ENCODE results near the gene BRD7.
"Not testable (repeated sequence)": the region's sequence is repeated elsewhere in the genome, so short reads cannot be mapped to it uniquely, and the experiment has no call there.

The BRD7 gene

GRCh38 chr16:50359626-50360025 is 9.2 kb downstream of the BRD7 start:
- no peaks in the 10 kb centered on the region for H3K27me3 Mint-ChIP-seq
- H3K36me3 Mint-ChIP-seq, result peaks cover 54% of the 10 kb centered on the region
- CTCF ChIA-PET, result interaction anchor here (0.9 to 4.3 kb wide), 10 partner anchors 9 to 447 kb away, joined by 3 to 20 read pairs (median 6); partner anchors contain the start of genes BRD7 and CNEP1R1
- H3K4me1 Mint-ChIP-seq, result peaks cover 25% of the 10 kb centered on the region
- no peak for DNase-seq
- H3K9me3 Mint-ChIP-seq, result no peaks in the 10 kb centered on the region
- H3K4me3 Mint-ChIP-seq, result no peak overlapping the region
- peak overlapping the region; percentile 22 for H3K27ac Mint-ChIP-seq

GRCh38 chr16:50354629-50355456 is 13.9 kb downstream of the BRD7 start:
- no peak for DNase-seq
- no peak overlapping the region for H3K4me3 Mint-ChIP-seq
- CTCF ChIA-PET, result interaction anchor here (0.8 to 7.5 kb wide), 26 partner anchors 9 to 452 kb away, joined by 3 to 156 read pairs (median 6); partner anchors contain the start of genes BRD7 and CNEP1R1
- H3K36me3 Mint-ChIP-seq, result peaks cover 48% of the 10 kb centered on the region
- H3K9me3 Mint-ChIP-seq, result no peaks in the 10 kb centered on the region
- no peaks in the 10 kb centered on the region for H3K27me3 Mint-ChIP-seq
- peaks cover 22% of the 10 kb centered on the region for H3K4me1 Mint-ChIP-seq
- peak overlapping the region; percentile 60 for H3K27ac Mint-ChIP-seq

GRCh38 chr16:50354082-50354481 is 14.7 kb downstream of the BRD7 start:
- H3K36me3 Mint-ChIP-seq, result peaks cover 51% of the 10 kb centered on the region
- CTCF ChIA-PET, result interaction anchor here (0.8 to 7.5 kb wide), 25 partner anchors 9 to 452 kb away, joined by 3 to 156 read pairs (median 6); partner anchors contain the start of genes BRD7 and CNEP1R1

GRCh38 chr16:50351952-50352351 is 16.8 kb downstream of the BRD7 start:
- Mint-ChIP-seq H3K4me3 (no peak overlapping the region), H3K27me3 (no peaks in the 10 kb centered on the region), H3K36me3 (peaks cover 59% of the 10 kb centered on the region), H3K4me1 (peaks cover 19% of the 10 kb centered on the region), H3K9me3 (peaks cover 8% of the 10 kb centered on the region), H3K27ac (no peak overlapping the region)
- DNase-seq, result no peak
- CTCF ChIA-PET, result interaction anchor here (0.5 to 7.5 kb wide), 4 partner anchors 11 to 328 kb away, joined by 3 to 156 read pairs (median 3); no protein-coding TSS in a partner anchor

More at GRCh38 chr16:50354082-50354481, 14.7 kb downstream of the BRD7 start:
- Mint-ChIP-seq H3K4me3 (no peak overlapping the region), H3K27ac (no peak overlapping the region), H3K4me1 (peaks cover 18% of the 10 kb centered on the region), H3K9me3 (peaks cover 3% of the 10 kb centered on the region), H3K27me3 (no peaks in the 10 kb centered on the region)
- DNase-seq, result no peak

GRCh38 chr16:50351116-50351515 is 17.7 kb downstream of the BRD7 start:
- no peak for DNase-seq
- Mint-ChIP-seq H3K27me3 (no peaks in the 10 kb centered on the region), H3K27ac (no peak overlapping the region), H3K4me3 (no peak overlapping the region), H3K4me1 (peaks cover 24% of the 10 kb centered on the region), H3K36me3 (peaks cover 64% of the 10 kb centered on the region), H3K9me3 (peaks cover 8% of the 10 kb centered on the region)
- CTCF ChIA-PET, result interaction anchor here (0.5 to 7.5 kb wide), 3 partner anchors 8 to 327 kb away, joined by 3 to 156 read pairs (median 3); no protein-coding TSS in a partner anchor

GRCh38 chr16:50345210-50345609 is 23.6 kb downstream of the BRD7 start:
- CTCF ChIA-PET, result interaction anchor here (1.9 kb wide), 1 partner anchor 9 kb away, joined by 8 read pairs; no protein-coding TSS in a partner anchor
- Mint-ChIP-seq H3K36me3 (peaks cover 78% of the 10 kb centered on the region), H3K4me1 (peaks cover 34% of the 10 kb centered on the region)
- H3K9me3 Mint-ChIP-seq, H3K27ac Mint-ChIP-seq, H3K4me3 Mint-ChIP-seq, DNase-seq, H3K27me3 Mint-ChIP-seq: not testable (repeated sequence)

GRCh38 chr16:50343566-50343965 is 25.2 kb downstream of the BRD7 start:
- Mint-ChIP-seq H3K36me3 (peaks cover 69% of the 10 kb centered on the region), H3K4me1 (peaks cover 45% of the 10 kb centered on the region)
- H3K27me3 Mint-ChIP-seq, H3K27ac Mint-ChIP-seq, H3K9me3 Mint-ChIP-seq, H3K4me3 Mint-ChIP-seq, DNase-seq: not testable (repeated sequence)
- CTCF ChIA-PET, result interaction anchor here (0.9 kb wide), 1 partner anchor 16 kb away, joined by 3 read pairs; no protein-coding TSS in a partner anchor

- Mint-ChIP-seq H3K4me3 (no peak overlapping the region), H3K4me1 (peaks cover 59% of the 10 kb centered on the region), H3K9me3 (no peaks in the 10 kb centered on the region), H3K36me3 (peaks cover 52% of the 10 kb centered on the region), H3K27ac (peak overlapping the region; percentile 62), H3K27me3 (no peaks in the 10 kb centered on the region)
- CTCF ChIA-PET, result interaction anchor here (1.7 to 4.4 kb wide), 3 partner anchors 11 to 15 kb away, joined by 4 to 30 read pairs (median 15); no protein-coding TSS in a partner anchor
- no peak for DNase-seq
Observed at GRCh38 chr16:50340578-50340977, 28.2 kb downstream of the BRD7 start.

GRCh38 chr16:50338371-50339231 is 30.2 kb downstream of the BRD7 start:
- Mint-ChIP-seq H3K27ac (peak overlapping the region; percentile 98), H3K4me3 (peak overlapping the region; percentile 60), H3K9me3 (no peaks in the 10 kb centered on the region), H3K36me3 (peaks cover 44% of the 10 kb centered on the region), H3K27me3 (no peaks in the 10 kb centered on the region), H3K4me1 (peaks cover 72% of the 10 kb centered on the region)
- CTCF ChIA-PET, result interaction anchor here (1.0 to 4.4 kb wide), 6 partner anchors 12 to 468 kb away, joined by 3 to 30 read pairs (median 6); partner anchors contain the start of gene CNEP1R1
- DNase-seq, result peak; percentile 43

GRCh38 chr16:50336884-50337283 is 31.9 kb downstream of the BRD7 start:
- peaks cover 3% of the 10 kb centered on the region for H3K9me3 Mint-ChIP-seq
- peak overlapping the region; percentile 98 for H3K27ac Mint-ChIP-seq
- DNase-seq, result no peak
- no peak overlapping the region for H3K4me3 Mint-ChIP-seq
- peaks cover 77% of the 10 kb centered on the region for H3K4me1 Mint-ChIP-seq
- CTCF ChIA-PET, result interaction anchor here (2.1 to 4.4 kb wide), 3 partner anchors 10 to 470 kb away, joined by 6 to 30 read pairs (median 28); no protein-coding TSS in a partner anchor
- peaks cover 50% of the 10 kb centered on the region for H3K36me3 Mint-ChIP-seq
- no peaks in the 10 kb centered on the region for H3K27me3 Mint-ChIP-seq

GRCh38 chr16:50335196-50335958 is 33.4 kb downstream of the BRD7 start:
- Mint-ChIP-seq H3K9me3 (peaks cover 3% of the 10 kb centered on the region), H3K27me3 (no peaks in the 10 kb centered on the region), H3K27ac (peak overlapping the region; percentile 98), H3K36me3 (peaks cover 49% of the 10 kb centered on the region), H3K4me3 (peak overlapping the region; percentile 39), H3K4me1 (peaks cover 82% of the 10 kb centered on the region)
- CTCF ChIA-PET, result interaction anchor here (1.3 kb wide), 1 partner anchor 20 kb away, joined by 5 read pairs; no protein-coding TSS in a partner anchor
- DNase-seq, result peak; percentile 75

GRCh38 chr16:50334106-50334975 is 34.4 kb downstream of the BRD7 start:
- Mint-ChIP-seq H3K4me3 (no peak overlapping the region), H3K27me3 (no peaks in the 10 kb centered on the region), H3K27ac (peak overlapping the region; percentile 98), H3K36me3 (peaks cover 55% of the 10 kb centered on the region), H3K4me1 (peaks cover 85% of the 10 kb centered on the region), H3K9me3 (peaks cover 3% of the 10 kb centered on the region)
- CTCF ChIA-PET, result interaction anchor here (0.6 to 1.3 kb wide), 3 partner anchors 21 to 259 kb away, joined by 3 to 5 read pairs (median 3); no protein-coding TSS in a partner anchor
- no peak for DNase-seq
